NCI-H2081 (cell line): ENCODE measurements around the gene MYLK3.
"Not testable (repeated sequence)": the region's sequence is repeated elsewhere in the genome, so short reads cannot be mapped to it uniquely, and the experiment has no call there.

Source experiments
- DNase-seq, 2 experiments: peaks; one replicate each; lab custom pipeline; 2025; lab: John Stamatoyannopoulos, UW

MYLK3 gene

GRCh38 chr16:46689365-46690280 lies 58.5 kb downstream of the MYLK3 start, which contains the start of gene ORC6:
ORC6 (plus strand) TSS chr16:46689659; CDS start chr16:46689706, 47 bp downstream.
- peak; percentile 92 to 93 for DNase-seq

- DNase-seq = peak; percentile 95 to 96
These were observed 59.3 kb downstream of the MYLK3 start, which contains the start of gene VPS35 for GRCh38 chr16:46688654-46689364. VPS35 (minus strand) TSS chr16:46689178; CDS start chr16:46689133, 45 bp downstream.

- DNase-seq = no peak
These were observed 60.0 kb downstream of the MYLK3 start for GRCh38 chr16:46688101-46688653.

- no peak for DNase-seq
These were observed 60.7 kb downstream of the MYLK3 start for GRCh38 chr16:46687486-46687885.

- DNase-seq = no peak
These were observed 61.2 kb downstream of the MYLK3 start for GRCh38 chr16:46686815-46687473.

GRCh38 chr16:46681867-46682266 lies 66.3 kb downstream of the MYLK3 start:
- not testable (repeated sequence) for DNase-seq

GRCh38 chr16:46677943-46678342 lies 70.2 kb downstream of the MYLK3 start:
- not testable (repeated sequence) for DNase-seq

GRCh38 chr16:46673320-46674013 lies 74.7 kb downstream of the MYLK3 start:
- DNase-seq = peak; percentile 39 to 43

GRCh38 chr16:46662123-46662522 lies 86.0 kb downstream of the MYLK3 start:
- no peak for DNase-seq

- DNase-seq = no peak
These were observed 89.2 kb downstream of the MYLK3 start for GRCh38 chr16:46658925-46659324.
